Measurements from ENCODE around the gene DOK3. TPM values are rescaled to one million over a fixed set of nuclear protein-coding genes. Genes with fewer than 3 reads are reported as not detected.
A peak's percentile ranks its signal among the peaks of the same experiment; 100 is the strongest.
"Not testable (repeated sequence)": the region's sequence is repeated elsewhere in the genome, so short reads cannot be mapped to it uniquely, and the experiment has no call there.

DOK3 gene
- total RNA-seq, 1 experiment from 2014 or later, result 6.0 TPM

GRCh38 chr5:177486256-177486655, 23.4 kb downstream of the DOK3 start:
- Mint-ChIP-seq H3K9me3 (ENCODE audit: unreplicated experiment) (no peaks in the 10 kb centered on the region), H3K27me3 (ENCODE audit: insufficient read depth, unreplicated experiment) (no peaks in the 10 kb centered on the region), H3K27ac (ENCODE audit: low read depth, unreplicated experiment) (no peak overlapping the region), H3K36me3 (ENCODE audit: insufficient read depth, unreplicated experiment) (peaks cover 38% of the 10 kb centered on the region), H3K4me1 (ENCODE audit: insufficient read depth, unreplicated experiment) (peaks cover 19% of the 10 kb centered on the region), H3K4me3 (ENCODE audit: unreplicated experiment) (no peak overlapping the region)
- no peak for DNase-seq (ENCODE audit: unreplicated experiment)
- intact Hi-C loops (cut with micrococcal nuclease), result no loop called here
- POLR2A ChIA-PET, result interaction anchor here (0.9 to 2.2 kb wide), 2 partner anchors 9 to 11 kb away, joined by 4 to 5 read pairs; partner anchors contain the start of gene PDLIM7
- TF ChIP-seq, protein P1, sequence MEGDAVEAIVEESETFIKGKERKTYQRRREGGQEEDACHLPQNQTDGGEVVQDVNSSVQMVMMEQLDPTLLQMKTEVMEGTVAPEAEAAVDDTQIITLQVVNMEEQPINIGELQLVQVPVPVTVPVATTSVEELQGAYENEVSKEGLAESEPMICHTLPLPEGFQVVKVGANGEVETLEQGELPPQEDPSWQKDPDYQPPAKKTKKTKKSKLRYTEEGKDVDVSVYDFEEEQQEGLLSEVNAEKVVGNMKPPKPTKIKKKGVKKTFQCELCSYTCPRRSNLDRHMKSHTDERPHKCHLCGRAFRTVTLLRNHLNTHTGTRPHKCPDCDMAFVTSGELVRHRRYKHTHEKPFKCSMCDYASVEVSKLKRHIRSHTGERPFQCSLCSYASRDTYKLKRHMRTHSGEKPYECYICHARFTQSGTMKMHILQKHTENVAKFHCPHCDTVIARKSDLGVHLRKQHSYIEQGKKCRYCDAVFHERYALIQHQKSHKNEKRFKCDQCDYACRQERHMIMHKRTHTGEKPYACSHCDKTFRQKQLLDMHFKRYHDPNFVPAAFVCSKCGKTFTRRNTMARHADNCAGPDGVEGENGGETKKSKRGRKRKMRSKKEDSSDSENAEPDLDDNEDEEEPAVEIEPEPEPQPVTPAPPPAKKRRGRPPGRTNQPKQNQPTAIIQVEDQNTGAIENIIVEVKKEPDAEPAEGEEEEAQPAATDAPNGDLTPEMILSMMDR (IDR thresholded peaks at IDR 0.05; ENCODE audit: unreplicated experiment), result no peak
- no TSS peak for BruUV-seq (replicated peaks)
- CTCF ChIA-PET, result interaction anchor here (1.3 to 2.0 kb wide), 3 partner anchors 9 to 95 kb away, joined by 4 to 9 read pairs (median 5); no protein-coding TSS in a partner anchor

DNA sequence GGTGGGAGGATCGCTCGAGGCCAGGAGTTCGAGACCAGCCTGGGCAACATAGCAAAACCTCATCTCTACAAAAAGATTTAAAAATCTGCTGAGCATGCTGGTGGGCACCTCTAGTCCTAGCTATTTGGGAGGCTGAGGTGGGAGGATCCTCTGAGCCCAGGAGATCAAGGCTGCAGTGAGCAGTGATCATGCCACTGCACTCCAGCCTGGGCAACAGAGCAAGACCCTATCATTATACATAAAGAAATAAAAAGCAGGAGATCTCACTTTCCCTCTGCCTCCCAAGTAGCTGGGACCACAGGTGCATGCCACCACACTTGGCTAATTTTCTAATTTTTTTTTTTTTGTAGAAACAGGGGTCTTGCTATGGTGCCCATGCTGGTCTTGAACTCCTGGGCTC, 23.9 kb downstream of the DOK3 start:
- H3K27me3 Mint-ChIP-seq (ENCODE audit: insufficient read depth, unreplicated experiment); H3K4me3 Mint-ChIP-seq (ENCODE audit: unreplicated experiment); H3K27ac Mint-ChIP-seq (ENCODE audit: low read depth, unreplicated experiment); H3K9me3 Mint-ChIP-seq (ENCODE audit: unreplicated experiment); intact Hi-C loops (cut with micrococcal nuclease); DNase-seq (ENCODE audit: unreplicated experiment); BruUV-seq (replicated peaks): not testable (repeated sequence)
- CTCF ChIA-PET, result interaction anchor here (1.3 to 2.0 kb wide), 3 partner anchors 10 to 95 kb away, joined by 4 to 9 read pairs (median 5); no protein-coding TSS in a partner anchor
- POLR2A ChIA-PET, result interaction anchor here (0.6 to 2.2 kb wide), 3 partner anchors 8 to 25 kb away, joined by 3 to 5 read pairs (median 4); partner anchors contain the start of gene PDLIM7
- Mint-ChIP-seq H3K4me1 (ENCODE audit: insufficient read depth, unreplicated experiment) (peaks cover 16% of the 10 kb centered on the region), H3K36me3 (ENCODE audit: insufficient read depth, unreplicated experiment) (peaks cover 33% of the 10 kb centered on the region)

- TF ChIP-seq, protein P1 (IDR thresholded peaks at IDR 0.05; ENCODE audit: unreplicated experiment), result no peak
- peaks cover 18% of the 10 kb centered on the region for H3K4me1 Mint-ChIP-seq (ENCODE audit: insufficient read depth, unreplicated experiment)
- ChIA-PET CTCF (interaction anchor here (0.6 to 2.0 kb wide), 5 partner anchors 9 to 94 kb away, joined by 3 to 9 read pairs (median 4); no protein-coding TSS in a partner anchor), POLR2A (interaction anchor here (0.6 to 2.2 kb wide), 2 partner anchors 12 to 24 kb away, joined by 3 to 5 read pairs; partner anchors contain the start of gene PDLIM7)
- peak overlapping the region; percentile 3 for H3K27ac Mint-ChIP-seq (ENCODE audit: low read depth, unreplicated experiment)
- no peaks in the 10 kb centered on the region for H3K9me3 Mint-ChIP-seq (ENCODE audit: unreplicated experiment)
- peaks cover 28% of the 10 kb centered on the region for H3K36me3 Mint-ChIP-seq (ENCODE audit: insufficient read depth, unreplicated experiment)
- no peaks in the 10 kb centered on the region for H3K27me3 Mint-ChIP-seq (ENCODE audit: insufficient read depth, unreplicated experiment)
- no peak overlapping the region for H3K4me3 Mint-ChIP-seq (ENCODE audit: unreplicated experiment)
- no TSS peak for BruUV-seq (replicated peaks)
- intact Hi-C loops (cut with micrococcal nuclease), result no loop called here
- no peak for DNase-seq (ENCODE audit: unreplicated experiment)
These were observed 24.6 kb downstream of the DOK3 start for GRCh38 chr5:177484902-177485549.

DNA sequence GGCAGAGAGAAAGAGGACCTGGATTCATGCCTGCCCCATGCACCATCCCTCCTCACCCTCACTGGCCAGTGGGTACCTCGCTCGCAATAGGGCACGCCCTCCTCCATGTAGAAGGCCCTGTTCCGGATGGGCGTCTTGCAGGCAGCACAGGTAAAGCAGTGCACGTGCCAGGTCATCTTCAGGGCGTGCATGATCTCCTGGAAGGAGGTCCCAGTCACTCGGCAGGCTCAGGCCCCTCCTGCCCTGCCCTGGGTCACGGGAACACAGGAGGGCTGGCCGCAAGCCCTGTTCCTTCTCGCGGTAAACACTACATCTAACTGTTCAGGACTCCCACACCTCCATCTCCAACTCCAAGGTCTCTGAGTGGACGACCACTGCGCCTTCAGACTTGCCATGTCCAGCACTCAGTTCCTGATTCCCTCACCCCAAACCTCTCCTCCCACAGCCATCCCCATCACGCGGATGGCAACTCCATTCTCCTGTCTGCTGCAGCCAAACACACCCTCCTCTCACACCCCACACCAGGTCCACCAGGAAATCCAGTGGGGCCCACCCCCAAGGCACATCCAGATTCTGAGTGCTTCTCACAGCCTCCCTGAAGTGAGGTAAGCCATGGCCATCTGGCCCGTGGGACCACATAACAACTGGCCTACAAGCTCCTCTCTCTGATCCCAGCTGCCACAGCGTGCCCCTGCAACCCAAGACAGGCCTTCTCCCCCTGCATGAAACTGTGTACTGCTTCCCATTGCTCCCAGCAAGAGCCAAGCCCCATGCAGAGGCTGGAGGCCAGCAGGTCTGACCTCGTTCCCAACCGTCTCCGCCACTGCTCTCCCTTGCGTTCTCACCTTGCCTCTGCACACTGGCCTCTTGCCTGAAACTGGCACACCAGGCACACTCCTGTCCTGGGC, 25.4 kb downstream of the DOK3 start:
- DNase-seq (ENCODE audit: unreplicated experiment), result no peak
- POLR2A ChIA-PET, result interaction anchor here (2.2 kb wide), 1 partner anchor 13 kb away, joined by 5 read pairs; the partner anchor contains the start of gene PDLIM7
- CTCF ChIA-PET, result interaction anchor here (1.0 to 2.0 kb wide), 2 partner anchors 9 to 11 kb away, joined by 3 to 9 read pairs; no protein-coding TSS in a partner anchor
- no peaks in the 10 kb centered on the region for H3K27me3 Mint-ChIP-seq (ENCODE audit: insufficient read depth, unreplicated experiment)
- H3K9me3 Mint-ChIP-seq (ENCODE audit: unreplicated experiment), result no peaks in the 10 kb centered on the region
- H3K4me1 Mint-ChIP-seq (ENCODE audit: insufficient read depth, unreplicated experiment), result peaks cover 26% of the 10 kb centered on the region
- BruUV-seq (replicated peaks), result no TSS peak
- TF ChIP-seq, protein P1 (IDR thresholded peaks at IDR 0.05; ENCODE audit: unreplicated experiment), result no peak
- no peak overlapping the region for H3K4me3 Mint-ChIP-seq (ENCODE audit: unreplicated experiment)
- peaks cover 24% of the 10 kb centered on the region for H3K36me3 Mint-ChIP-seq (ENCODE audit: insufficient read depth, unreplicated experiment)
- intact Hi-C loops (cut with micrococcal nuclease), result no loop called here
- H3K27ac Mint-ChIP-seq (ENCODE audit: low read depth, unreplicated experiment), result peak overlapping the region; percentile 3

Data from MCF 10A (cell line).